ENCODE results near the gene DDX23. TPM values are rescaled to one million over a fixed set of nuclear protein-coding genes. Genes with fewer than 3 reads are reported as not detected.

Gene DDX23
- total RNA-seq, 6 experiments from 2014 or later: 24.4 to 39.6 (median 31.8) TPM

- Histone ChIP-seq H3K4me3 (peak overlapping the region in 1 of 3 donors; percentile 24), H3K36me3 (no peaks in the 10 kb centered on the region), H3K27ac (no peak overlapping the region), H3K4me1 (peaks cover 0 to 11% (median 2%) of the 10 kb centered on the region in 4 donors), H3K9me3 (no peaks in the 10 kb centered on the region), H3K27me3 (no peaks in the 10 kb centered on the region)
- WGBS (ENCODE audit: insufficient coverage, low coverage, low lambda C conversion rate, missing lambda C conversion rate): under 1% methylated on average over 21 of the region's 37 CpGs
- ATAC-seq (peak; percentile 98 to 99 (median 99)), DNase-seq (peak; percentile 82 to 85 (median 83))
- intact Hi-C loops (cut with DNase I): loop anchor here in 1 of 2 donors (5.0 kb wide), 1 partner anchor 34 kb away; no protein-coding TSS in a partner anchor
- no peak for TF ChIP-seq POLR2A (IDR thresholded peaks at IDR 0.05)
- peak; percentile 96 to 99 (median 96) for TF ChIP-seq CTCF (IDR thresholded peaks at IDR 0.05)
Measured at GRCh38 chr12:48890657-48891418, 38.9 kb upstream of the DDX23 start.

GRCh38 chr12:48889679-48890078, 37.7 kb upstream of the DDX23 start:
- ATAC-seq: no peak
- H3K4me1 ChIP-seq: peaks cover 0 to 11% (median 2%) of the 10 kb centered on the region in 4 donors
- DNase-seq: peak in 1 of 3 donors; percentile 22
- H3K36me3 ChIP-seq: no peaks in the 10 kb centered on the region
- WGBS (ENCODE audit: insufficient coverage, low coverage, low lambda C conversion rate, missing lambda C conversion rate): 76% methylated on average over 3 of the region's 3 CpGs
- TF ChIP-seq CTCF (IDR thresholded peaks at IDR 0.05) (no peak), POLR2A (IDR thresholded peaks at IDR 0.05) (no peak)
- no peaks in the 10 kb centered on the region for H3K9me3 ChIP-seq
- H3K4me3 ChIP-seq: no peak overlapping the region
- H3K27me3 ChIP-seq: no peaks in the 10 kb centered on the region
- intact Hi-C loops (cut with DNase I): loop anchor here in 1 of 2 donors (5.0 kb wide), 1 partner anchor 32 kb away; no protein-coding TSS in a partner anchor
- H3K27ac ChIP-seq: no peak overlapping the region

GRCh38 chr12:48883305-48884161, 31.6 kb upstream of the DDX23 start:
- Histone ChIP-seq H3K4me1 (peaks cover 0 to 51% (median 22%) of the 10 kb centered on the region in 4 donors), H3K27me3 (no peaks in the 10 kb centered on the region), H3K4me3 (no peak overlapping the region), H3K36me3 (no peaks in the 10 kb centered on the region), H3K9me3 (no peaks in the 10 kb centered on the region), H3K27ac (peak overlapping the region; percentile 68 to 80 (median 80))
- no peak for TF ChIP-seq POLR2A (IDR thresholded peaks at IDR 0.05)
- no peak for TF ChIP-seq CTCF (IDR thresholded peaks at IDR 0.05)
- peak; percentile 60 to 81 (median 67) for DNase-seq
- 47% methylated on average over 9 of the region's 13 CpGs for WGBS (ENCODE audit: insufficient coverage, low coverage, low lambda C conversion rate, missing lambda C conversion rate)
- intact Hi-C loops (cut with DNase I): no loop called here
- ATAC-seq: peak; percentile 85 to 95 (median 90)

GRCh38 chr12:48882972-48883304, 31.0 kb upstream of the DDX23 start:
- intact Hi-C loops (cut with DNase I): no loop called here
- no peaks in the 10 kb centered on the region for H3K36me3 ChIP-seq
- no peak overlapping the region for H3K4me3 ChIP-seq
- no peak for TF ChIP-seq POLR2A (IDR thresholded peaks at IDR 0.05)
- TF ChIP-seq CTCF (IDR thresholded peaks at IDR 0.05): no peak
- H3K27me3 ChIP-seq: no peaks in the 10 kb centered on the region
- WGBS (ENCODE audit: insufficient coverage, low coverage, low lambda C conversion rate, missing lambda C conversion rate): 45% methylated on average over 2 of the region's 3 CpGs
- ATAC-seq (peak; percentile 2 to 15 (median 6)), DNase-seq (no peak)
- H3K27ac ChIP-seq: peak overlapping the region; percentile 68 to 80 (median 80)
- H3K9me3 ChIP-seq: no peaks in the 10 kb centered on the region
- peaks cover 0 to 57% (median 25%) of the 10 kb centered on the region in 4 donors for H3K4me1 ChIP-seq

All from right lobe of liver (tissue), 6 donors.